ENCODE measurements around the gene OR10AD1. TPM values are rescaled to one million over a fixed set of nuclear protein-coding genes. Genes with fewer than 3 reads are reported as not detected.
"Not testable (repeated sequence)": the region's sequence is repeated elsewhere in the genome, so short reads cannot be mapped to it uniquely, and the experiment has no call there.

Gene OR10AD1, protein sequence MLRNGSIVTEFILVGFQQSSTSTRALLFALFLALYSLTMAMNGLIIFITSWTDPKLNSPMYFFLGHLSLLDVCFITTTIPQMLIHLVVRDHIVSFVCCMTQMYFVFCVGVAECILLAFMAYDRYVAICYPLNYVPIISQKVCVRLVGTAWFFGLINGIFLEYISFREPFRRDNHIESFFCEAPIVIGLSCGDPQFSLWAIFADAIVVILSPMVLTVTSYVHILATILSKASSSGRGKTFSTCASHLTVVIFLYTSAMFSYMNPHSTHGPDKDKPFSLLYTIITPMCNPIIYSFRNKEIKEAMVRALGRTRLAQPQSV
- not detected for total RNA-seq

DNA sequence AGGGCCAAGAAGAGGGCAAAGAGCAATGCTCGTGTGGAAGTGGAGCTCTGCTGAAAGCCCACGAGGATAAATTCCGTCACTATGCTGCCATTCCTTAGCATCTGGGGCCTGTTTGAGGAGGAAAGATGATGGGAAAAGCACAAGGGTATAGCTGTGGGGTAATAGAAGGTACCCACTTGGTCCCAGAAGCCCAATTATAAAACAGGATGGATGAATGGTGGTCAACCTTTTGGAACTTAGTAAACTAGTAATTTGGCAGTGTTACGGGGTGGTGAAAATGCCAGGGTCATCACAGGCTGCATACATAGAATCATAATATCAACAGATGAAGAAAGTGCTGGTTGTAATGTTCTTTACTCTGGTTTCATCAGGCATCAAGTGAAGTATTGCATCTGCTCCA lies at the start of gene OR10AD1:
Gene OR10AD1, minus strand, starts transcription at position 101 of the 400 bp plus-strand sequence. Its CDS starts 0 bp downstream, at position 101.
- ChIA-PET POLR2A (no interaction called here), CTCF (interaction anchor here (7.0 kb wide), 1 partner anchor 17 kb away, joined by 94 read pairs; the partner anchor contains the start of gene CCDC184)
- Mint-ChIP-seq H3K36me3 (ENCODE audit: low read depth) (peaks cover 70% of the 10 kb centered on the region), H3K4me1 (peaks cover 26% of the 10 kb centered on the region), H3K27ac (no peak within 1 kb of the TSS), H3K4me3 (no peak within 1 kb of the TSS), H3K27me3 (peaks cover 2% of the 10 kb centered on the region), H3K9me3 (peaks cover 33% of the 10 kb centered on the region)
- DNase-seq = no peak

DNA sequence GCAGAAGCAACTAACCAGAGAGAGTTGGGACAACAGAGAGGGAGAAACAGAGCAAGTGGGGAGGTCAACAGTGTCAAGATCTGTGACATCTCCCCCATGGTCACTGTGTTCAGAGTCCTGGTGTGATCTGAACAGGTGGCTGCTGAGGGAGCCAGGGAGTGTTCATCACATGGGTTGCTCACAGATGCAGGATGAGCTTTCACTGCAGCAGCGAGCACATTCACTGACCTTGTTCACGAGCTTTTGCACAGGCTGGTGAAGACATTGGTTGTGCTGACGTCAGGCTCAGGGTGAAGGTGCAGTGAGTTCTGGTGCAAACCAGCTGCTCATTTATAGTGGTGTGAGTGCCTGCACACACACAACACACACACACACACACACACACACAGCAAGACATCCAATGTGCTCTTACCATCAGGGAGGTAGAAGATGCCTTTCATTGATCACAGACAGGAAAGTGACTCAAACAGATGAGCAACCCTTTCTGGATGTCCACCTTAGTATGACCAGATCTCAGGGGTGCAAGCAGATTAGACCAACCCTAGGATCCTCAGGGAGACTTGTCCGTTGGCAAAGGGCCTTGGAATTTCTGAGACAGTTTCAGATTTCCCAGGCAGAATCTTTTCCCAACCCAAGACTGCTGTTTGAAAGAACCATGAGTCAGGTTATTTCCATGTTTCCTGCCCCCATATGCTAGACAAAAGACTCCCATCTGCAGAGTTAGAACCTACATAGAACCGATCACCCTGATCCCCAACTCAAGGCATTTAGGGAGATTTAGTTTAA lies 44.3 kb upstream of the OR10AD1 start:
- H3K36me3 Mint-ChIP-seq (ENCODE audit: low read depth) = no peaks in the 10 kb centered on the region
- H3K27ac Mint-ChIP-seq = no peak overlapping the region
- no peak overlapping the region for H3K4me3 Mint-ChIP-seq
- H3K9me3 Mint-ChIP-seq = peaks cover 2% of the 10 kb centered on the region
- POLR2A ChIA-PET = no interaction called here
- no peak for DNase-seq
- no peaks in the 10 kb centered on the region for H3K4me1 Mint-ChIP-seq
- CTCF ChIA-PET = no interaction called here
- H3K27me3 Mint-ChIP-seq = peaks cover 17% of the 10 kb centered on the region

DNA sequence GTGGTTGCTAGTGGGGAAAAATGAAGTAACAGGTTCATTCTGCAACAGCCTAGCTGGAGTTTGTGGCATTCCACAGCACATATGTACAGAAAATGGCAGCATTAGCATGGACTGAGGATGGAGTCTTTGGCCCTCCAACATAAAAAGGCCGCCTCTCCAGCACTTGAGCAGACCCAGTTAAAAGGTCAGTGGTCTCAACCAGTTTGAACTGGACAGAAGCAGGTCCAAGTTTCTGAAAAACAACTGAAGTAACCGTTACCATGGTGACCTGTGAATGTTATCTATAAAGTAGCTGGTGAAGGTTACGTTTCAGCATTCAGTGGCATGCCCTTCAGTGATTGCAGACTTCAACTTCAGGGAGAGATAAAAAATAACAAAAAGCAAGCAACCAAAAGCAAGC lies 34.1 kb upstream of the OR10AD1 start:
- CTCF ChIA-PET = no interaction called here
- H3K9me3 Mint-ChIP-seq = no peaks in the 10 kb centered on the region
- DNase-seq = no peak
- no peaks in the 10 kb centered on the region for H3K36me3 Mint-ChIP-seq (ENCODE audit: low read depth)
- POLR2A ChIA-PET = no interaction called here
- no peaks in the 10 kb centered on the region for H3K4me1 Mint-ChIP-seq
- no peak overlapping the region for H3K27ac Mint-ChIP-seq
- peaks cover 8% of the 10 kb centered on the region for H3K27me3 Mint-ChIP-seq
- H3K4me3 Mint-ChIP-seq = no peak overlapping the region

DNA sequence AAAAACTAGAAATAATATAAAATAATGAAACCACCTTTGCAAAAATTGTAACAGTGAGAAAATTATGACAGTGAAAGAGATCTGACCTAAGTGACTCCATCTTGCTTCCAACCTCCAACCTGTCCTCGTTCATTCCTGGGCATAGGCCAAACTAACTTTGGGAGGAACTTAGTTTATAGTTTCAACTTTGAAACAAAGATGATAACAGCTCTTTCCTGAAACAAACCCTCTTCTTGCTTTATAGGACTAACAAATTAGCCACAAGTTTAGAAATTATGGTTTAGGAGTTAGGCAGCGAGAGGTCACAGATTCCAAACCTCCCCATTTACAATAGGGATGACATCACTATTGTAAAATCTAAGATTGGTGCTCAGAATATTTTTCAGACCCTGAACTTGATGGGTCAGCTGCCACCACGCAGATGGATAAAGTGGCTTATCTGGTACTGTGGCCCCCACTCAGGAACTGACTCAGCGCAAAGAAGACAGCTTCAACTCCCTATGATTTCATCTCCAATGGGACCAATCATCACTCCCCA lies 32.8 kb upstream of the OR10AD1 start:
- no peaks in the 10 kb centered on the region for H3K36me3 Mint-ChIP-seq (ENCODE audit: low read depth)
- POLR2A ChIA-PET = interaction anchor here (1.0 kb wide), 1 partner anchor 36 kb away, joined by 4 read pairs; no protein-coding TSS in a partner anchor
- H3K9me3 Mint-ChIP-seq = no peaks in the 10 kb centered on the region
- no peak overlapping the region for H3K4me3 Mint-ChIP-seq
- CTCF ChIA-PET = no interaction called here
- H3K27ac Mint-ChIP-seq = no peak overlapping the region
- H3K27me3 Mint-ChIP-seq = peaks cover 8% of the 10 kb centered on the region
- H3K4me1 Mint-ChIP-seq = no peaks in the 10 kb centered on the region
- DNase-seq = no peak

DNA sequence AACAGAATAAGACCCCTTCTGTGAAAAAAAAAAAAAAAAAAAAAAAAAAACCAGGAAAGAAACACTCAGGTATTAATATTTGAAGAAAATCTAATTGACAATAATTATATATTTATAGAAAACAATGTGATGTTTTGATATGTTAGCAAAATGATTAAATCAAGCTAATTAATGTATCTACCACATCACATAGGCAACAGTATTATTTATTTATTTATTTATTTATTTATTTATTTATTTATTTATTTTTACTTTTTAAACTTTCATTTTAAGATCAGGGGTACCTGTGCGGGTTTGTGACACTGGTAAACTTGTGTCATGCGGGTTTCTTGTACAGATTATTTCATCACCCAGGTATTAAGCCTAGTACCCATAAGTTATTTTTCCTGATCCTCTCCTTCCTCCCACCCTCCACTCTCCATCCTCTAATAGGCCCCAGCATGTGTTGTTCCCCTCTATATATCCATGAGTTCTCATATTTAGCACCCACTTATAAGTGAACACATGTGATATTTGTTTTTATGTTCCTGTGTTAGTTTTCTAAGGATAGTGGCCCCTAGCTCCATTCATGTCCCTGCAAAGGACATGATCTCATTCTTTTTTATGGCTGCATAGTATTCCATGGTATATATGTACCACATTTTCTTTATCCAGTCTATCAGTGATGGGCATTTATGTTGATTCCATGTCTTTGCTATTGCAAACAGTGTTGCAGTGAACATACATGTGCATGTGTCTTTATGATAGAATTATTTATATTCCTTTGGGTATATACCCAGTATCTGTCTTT lies 28.3 kb upstream of the OR10AD1 start:
- H3K36me3 Mint-ChIP-seq (ENCODE audit: low read depth); POLR2A ChIA-PET; H3K4me3 Mint-ChIP-seq; CTCF ChIA-PET; DNase-seq; H3K9me3 Mint-ChIP-seq; H3K27ac Mint-ChIP-seq; H3K4me1 Mint-ChIP-seq: not testable (repeated sequence)
- peaks cover 23% of the 10 kb centered on the region for H3K27me3 Mint-ChIP-seq

DNA sequence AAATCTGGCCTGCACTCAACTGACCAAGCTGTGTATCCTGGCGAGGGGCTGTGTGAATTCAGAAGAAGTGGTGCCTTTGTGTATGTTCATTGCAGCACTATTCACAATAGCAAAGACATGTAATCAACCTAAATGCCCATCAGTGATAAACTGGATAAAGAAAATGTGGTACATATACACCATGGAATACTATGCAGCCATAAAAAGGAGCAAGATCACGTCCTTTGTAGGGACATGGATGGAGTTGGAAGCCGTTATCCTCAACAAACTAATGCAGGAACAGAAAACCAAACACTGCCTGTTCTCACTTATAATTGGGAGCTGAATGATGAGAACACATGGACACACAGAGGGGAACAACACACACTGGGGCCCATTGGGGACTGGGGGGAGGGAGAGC lies 21.4 kb upstream of the OR10AD1 start:
- DNase-seq; CTCF ChIA-PET; H3K4me3 Mint-ChIP-seq; H3K9me3 Mint-ChIP-seq; H3K4me1 Mint-ChIP-seq; POLR2A ChIA-PET; H3K36me3 Mint-ChIP-seq (ENCODE audit: low read depth); H3K27ac Mint-ChIP-seq: not testable (repeated sequence)
- H3K27me3 Mint-ChIP-seq = peaks cover 28% of the 10 kb centered on the region

DNA sequence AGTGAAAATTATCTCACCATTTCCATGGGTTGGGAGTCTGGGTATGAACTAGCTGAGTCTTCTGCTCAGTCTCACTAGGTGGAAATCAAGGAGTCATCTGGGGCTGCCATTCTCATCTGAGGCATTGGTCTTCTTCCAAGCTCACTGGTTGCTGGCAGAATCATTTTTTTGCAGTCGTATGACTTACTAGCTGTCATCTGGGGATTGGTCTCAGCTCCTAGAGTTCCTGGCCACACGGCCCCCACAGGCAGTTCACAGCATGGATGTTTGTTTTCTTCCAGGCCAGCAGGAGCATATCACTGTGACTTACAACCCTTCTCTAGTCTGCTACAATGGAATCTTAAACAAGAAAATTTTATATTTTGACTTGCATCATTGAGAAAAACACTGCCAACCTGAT lies 18.6 kb upstream of the OR10AD1 start:
- H3K4me1 Mint-ChIP-seq = no peaks in the 10 kb centered on the region
- no peak overlapping the region for H3K27ac Mint-ChIP-seq
- no peaks in the 10 kb centered on the region for H3K9me3 Mint-ChIP-seq
- no peak overlapping the region for H3K4me3 Mint-ChIP-seq
- no peaks in the 10 kb centered on the region for H3K36me3 Mint-ChIP-seq (ENCODE audit: low read depth)
- ChIA-PET CTCF (interaction anchor here (0.7 kb wide), 1 partner anchor 1776 kb away, joined by 3 read pairs; no protein-coding TSS in a partner anchor), POLR2A (no interaction called here)
- peaks cover 15% of the 10 kb centered on the region for H3K27me3 Mint-ChIP-seq
- no peak for DNase-seq

DNA sequence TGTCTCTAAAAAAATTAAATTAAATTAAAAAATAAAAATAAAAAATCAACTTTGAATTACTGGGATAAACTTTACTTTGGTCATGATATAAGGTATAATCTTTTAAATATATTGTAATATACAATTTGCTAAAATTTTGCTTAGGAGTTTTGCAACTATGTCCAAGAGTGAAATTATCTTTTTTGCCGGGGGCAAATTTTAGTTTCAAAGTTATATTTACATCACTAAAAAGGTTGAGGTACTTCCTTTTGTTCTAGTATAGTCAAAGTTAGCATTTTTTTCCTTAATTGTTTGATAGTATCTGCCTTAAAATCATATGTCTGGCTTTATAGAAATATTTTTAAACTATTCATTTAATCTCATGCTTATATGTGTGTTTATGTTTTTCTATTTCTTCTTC lies 17.6 kb upstream of the OR10AD1 start:
- Mint-ChIP-seq H3K27ac (no peak overlapping the region), H3K4me1 (no peaks in the 10 kb centered on the region), H3K4me3 (no peak overlapping the region), H3K27me3 (peaks cover 9% of the 10 kb centered on the region), H3K9me3 (no peaks in the 10 kb centered on the region), H3K36me3 (ENCODE audit: low read depth) (no peaks in the 10 kb centered on the region)
- ChIA-PET POLR2A (no interaction called here), CTCF (no interaction called here)
- DNase-seq = no peak

DNA sequence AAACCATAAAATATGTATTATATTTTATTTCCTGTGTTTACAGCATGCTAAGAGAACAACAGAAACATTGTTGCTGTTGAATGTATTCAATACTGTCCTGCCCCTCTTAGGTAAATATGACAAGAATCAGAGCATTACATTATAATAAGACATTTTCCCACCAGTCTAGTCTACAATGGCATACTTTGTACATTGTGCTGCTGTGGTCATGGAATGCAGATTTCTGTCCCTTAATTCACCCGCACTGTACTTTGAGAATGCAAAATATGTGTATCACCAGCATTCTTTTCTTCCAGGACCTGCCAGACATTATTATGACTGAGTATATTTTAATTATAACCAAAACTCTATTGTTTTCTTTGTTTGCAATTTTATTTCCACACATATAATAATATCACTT lies 16.5 kb upstream of the OR10AD1 start:
- Mint-ChIP-seq H3K4me3 (no peak overlapping the region), H3K27ac (no peak overlapping the region), H3K9me3 (no peaks in the 10 kb centered on the region), H3K4me1 (no peaks in the 10 kb centered on the region), H3K36me3 (ENCODE audit: low read depth) (no peaks in the 10 kb centered on the region), H3K27me3 (peaks cover 7% of the 10 kb centered on the region)
- no peak for DNase-seq
- ChIA-PET POLR2A (no interaction called here), CTCF (no interaction called here)

DNA sequence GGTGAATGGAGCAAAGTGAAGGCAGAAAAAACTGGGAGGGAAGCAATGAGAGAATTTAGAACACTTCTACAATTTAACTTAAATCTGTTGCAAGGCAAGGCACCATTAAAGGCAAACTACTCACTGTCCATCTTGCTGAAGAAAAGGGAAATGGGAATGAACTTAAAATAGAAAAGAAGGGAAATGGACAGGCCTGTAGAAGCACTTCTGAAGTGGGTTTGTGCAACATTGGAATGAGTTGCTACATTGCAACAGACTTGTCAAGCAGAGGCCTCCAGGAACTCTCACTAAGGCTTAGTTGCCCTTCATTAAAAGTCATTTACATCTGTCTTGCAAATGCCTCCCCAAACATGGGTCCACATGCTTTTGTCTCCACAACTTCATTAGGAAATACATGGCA lies 13.7 kb upstream of the OR10AD1 start:
- Mint-ChIP-seq H3K36me3 (ENCODE audit: low read depth) (no peaks in the 10 kb centered on the region), H3K4me3 (no peak overlapping the region), H3K27me3 (peaks cover 18% of the 10 kb centered on the region), H3K4me1 (no peaks in the 10 kb centered on the region), H3K9me3 (no peaks in the 10 kb centered on the region), H3K27ac (no peak overlapping the region)
- no peak for DNase-seq
- ChIA-PET POLR2A (no interaction called here), CTCF (no interaction called here)

DNA sequence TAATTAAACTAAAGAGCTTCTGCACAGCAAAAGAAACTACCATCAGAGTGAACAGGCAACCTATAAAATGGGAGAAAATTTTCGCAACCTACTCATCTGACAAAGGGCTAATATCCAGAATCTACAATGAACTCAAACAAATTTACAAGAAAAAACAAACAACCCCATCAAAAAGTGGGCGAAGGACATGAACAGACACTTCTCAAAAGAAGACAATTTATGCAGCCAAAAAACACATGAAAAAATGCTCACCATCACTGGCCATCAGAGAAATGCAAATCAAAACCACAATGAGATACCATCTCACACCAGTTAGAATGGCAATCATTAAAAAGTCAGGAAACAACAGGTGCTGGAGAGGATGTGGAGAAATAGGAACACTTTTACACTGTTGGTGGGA lies 6.4 kb upstream of the OR10AD1 start:
- DNase-seq, POLR2A ChIA-PET, CTCF ChIA-PET, H3K27ac Mint-ChIP-seq, H3K4me1 Mint-ChIP-seq, H3K4me3 Mint-ChIP-seq: not testable (repeated sequence)
- Mint-ChIP-seq H3K9me3 (peaks cover 28% of the 10 kb centered on the region), H3K27me3 (peaks cover 21% of the 10 kb centered on the region), H3K36me3 (ENCODE audit: low read depth) (peaks cover 24% of the 10 kb centered on the region)

DNA sequence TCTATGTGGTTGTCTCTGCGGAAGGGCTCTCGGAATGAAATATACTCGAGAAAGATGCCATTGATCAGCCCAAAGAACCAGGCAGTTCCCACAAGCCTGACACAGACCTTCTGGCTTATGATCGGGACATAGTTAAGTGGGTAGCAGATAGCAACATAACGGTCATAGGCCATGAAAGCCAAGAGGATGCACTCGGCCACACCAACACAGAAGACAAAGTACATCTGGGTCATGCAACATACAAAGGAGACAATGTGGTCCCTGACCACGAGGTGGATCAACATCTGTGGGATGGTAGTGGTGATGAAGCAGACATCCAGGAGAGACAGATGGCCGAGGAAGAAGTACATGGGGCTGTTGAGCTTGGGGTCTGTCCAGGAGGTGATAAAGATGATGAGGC lies 326 bp downstream of the OR10AD1 start:
- no peak for DNase-seq
- ChIA-PET CTCF (interaction anchor here (7.0 kb wide), 1 partner anchor 16 kb away, joined by 94 read pairs; the partner anchor contains the start of gene CCDC184), POLR2A (no interaction called here)
- no peak overlapping the region for H3K27ac Mint-ChIP-seq
- H3K36me3 Mint-ChIP-seq (ENCODE audit: low read depth) = peaks cover 71% of the 10 kb centered on the region
- H3K27me3 Mint-ChIP-seq = peaks cover 2% of the 10 kb centered on the region
- no peak overlapping the region for H3K4me3 Mint-ChIP-seq
- H3K4me1 Mint-ChIP-seq = peaks cover 26% of the 10 kb centered on the region
- H3K9me3 Mint-ChIP-seq = peaks cover 31% of the 10 kb centered on the region

DNA sequence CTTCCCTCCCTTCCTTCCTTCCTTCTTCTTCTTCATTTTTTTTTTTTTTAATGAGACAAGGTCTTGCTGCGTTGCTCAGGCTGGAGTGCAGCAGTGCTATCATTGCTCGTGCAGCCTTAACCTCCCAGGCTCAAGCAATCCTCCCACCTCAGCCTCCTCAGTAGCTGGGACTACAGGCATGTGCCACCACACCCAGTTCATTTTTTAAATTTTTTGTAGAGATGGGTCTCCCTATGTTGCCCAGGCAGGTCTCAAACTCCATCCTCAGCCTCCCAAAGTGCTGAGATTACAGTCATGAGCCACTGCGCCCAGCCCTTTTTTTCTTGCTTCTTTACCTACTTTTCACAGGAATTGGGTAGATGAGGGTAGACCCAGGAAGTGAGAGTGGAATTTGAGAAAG lies 1.6 kb downstream of the OR10AD1 start:
- H3K4me1 Mint-ChIP-seq = peaks cover 34% of the 10 kb centered on the region
- peaks cover 61% of the 10 kb centered on the region for H3K36me3 Mint-ChIP-seq (ENCODE audit: low read depth)
- ChIA-PET CTCF (interaction anchor here (2.9 to 7.0 kb wide), 2 partner anchors 9 to 15 kb away, joined by 7 to 94 read pairs; partner anchors contain the start of gene CCDC184), POLR2A (no interaction called here)
- DNase-seq = no peak
- no peaks in the 10 kb centered on the region for H3K27me3 Mint-ChIP-seq
- peaks cover 19% of the 10 kb centered on the region for H3K9me3 Mint-ChIP-seq
- no peak overlapping the region for H3K27ac Mint-ChIP-seq
- H3K4me3 Mint-ChIP-seq = no peak overlapping the region

Data from activated CD4-positive, alpha-beta memory T cell treated with anti-CD3 and anti-CD28 coated beads, Interleukin-2, amount 10 ng/mL, durations not matched to agents 7 days and 5 days (primary cell).